Measurements from ENCODE around the gene DYNC1H1. TPM values are rescaled to one million over a fixed set of nuclear protein-coding genes. Genes with fewer than 3 reads are reported as not detected.

The DYNC1H1 gene
- total RNA-seq, 1 donor from 2014 or later: 384 TPM

DNA sequence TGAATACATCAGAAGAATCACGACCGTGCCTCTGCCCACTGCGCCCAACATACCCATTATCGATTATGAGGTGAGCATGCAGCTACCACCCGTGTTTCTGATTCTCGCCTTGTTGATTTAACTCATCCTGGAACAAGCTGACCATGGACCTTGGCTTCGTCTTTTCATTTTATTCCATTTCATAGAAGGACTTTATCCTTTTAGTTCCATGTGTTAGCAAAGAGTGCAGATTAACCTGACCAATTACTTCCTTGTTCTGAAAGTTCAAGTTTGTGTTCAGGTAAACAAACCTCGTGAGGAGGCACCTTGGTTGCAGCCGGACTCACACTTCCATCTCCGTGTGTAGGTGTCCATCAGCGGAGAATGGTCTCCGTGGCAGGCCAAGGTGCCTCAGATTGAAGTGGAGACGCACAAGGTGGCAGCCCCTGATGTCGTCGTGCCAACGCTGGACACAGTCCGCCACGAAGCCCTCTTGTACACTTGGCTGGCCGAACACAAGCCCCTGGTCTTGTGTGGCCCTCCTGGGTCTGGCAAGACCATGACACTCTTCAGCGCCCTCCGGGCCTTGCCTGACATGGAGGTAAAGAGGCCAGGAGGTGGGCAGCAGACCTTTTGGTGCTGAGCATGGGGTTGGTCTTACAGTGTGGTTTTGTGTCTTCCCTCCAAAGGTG is 52.2 kb downstream of the DYNC1H1 start:
- no peak for ATAC-seq (ENCODE audit: poor library complexity)
- no peak for DNase-seq
- intact Hi-C loops (cut with DNase I): no loop called here

DNA sequence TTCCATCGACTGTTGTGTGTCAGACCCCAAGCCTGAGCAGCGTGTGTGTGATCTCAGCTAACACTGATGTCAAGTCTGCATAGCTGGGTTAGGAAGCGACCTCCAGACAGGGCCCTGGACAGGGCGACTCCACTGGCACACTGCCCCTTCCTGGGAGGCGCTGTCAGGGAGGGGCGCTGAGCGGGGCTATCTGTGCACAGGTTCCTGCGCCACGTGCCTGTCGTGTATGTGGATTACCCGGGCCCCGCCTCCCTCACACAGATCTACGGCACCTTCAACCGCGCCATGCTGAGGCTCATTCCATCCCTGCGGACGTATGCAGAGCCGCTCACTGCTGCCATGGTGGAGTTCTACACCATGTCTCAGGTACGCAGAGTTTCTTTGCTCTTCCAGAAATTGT is 53.9 kb downstream of the DYNC1H1 start:
- intact Hi-C loops (cut with DNase I): no loop called here
- ATAC-seq (ENCODE audit: poor library complexity): no peak

DNA sequence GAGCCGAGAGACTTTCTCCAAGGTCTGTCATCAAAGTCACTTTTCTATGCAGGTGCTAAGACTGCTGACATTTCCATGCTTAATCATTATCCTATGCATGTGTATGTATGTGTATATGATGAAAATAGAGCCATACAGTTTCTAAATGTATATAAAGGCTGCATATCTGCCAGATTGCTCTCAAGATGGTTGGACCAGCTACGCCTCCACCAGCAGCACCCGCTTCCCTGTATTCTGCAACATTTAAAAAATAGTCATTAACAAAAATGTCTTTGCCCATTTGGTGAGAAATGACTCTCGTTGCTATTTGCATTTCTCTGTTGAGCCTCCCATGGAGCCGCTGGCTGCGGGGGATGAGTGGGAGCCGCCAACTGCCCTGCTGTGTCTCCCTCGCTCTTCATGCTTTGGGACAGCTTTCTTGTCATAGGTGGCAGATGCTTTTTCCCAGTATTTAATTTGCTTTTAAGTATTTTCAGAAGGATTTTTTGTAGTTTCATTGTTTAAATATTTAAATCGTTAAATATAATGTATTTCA is 54.7 kb downstream of the DYNC1H1 start:
- intact Hi-C loops (cut with DNase I): no loop called here
- DNase-seq (no peak), ATAC-seq (ENCODE audit: poor library complexity) (no peak)

More for the DNA sequence above, 53.9 kb downstream of the DYNC1H1 start:
- no peak for DNase-seq

DNA sequence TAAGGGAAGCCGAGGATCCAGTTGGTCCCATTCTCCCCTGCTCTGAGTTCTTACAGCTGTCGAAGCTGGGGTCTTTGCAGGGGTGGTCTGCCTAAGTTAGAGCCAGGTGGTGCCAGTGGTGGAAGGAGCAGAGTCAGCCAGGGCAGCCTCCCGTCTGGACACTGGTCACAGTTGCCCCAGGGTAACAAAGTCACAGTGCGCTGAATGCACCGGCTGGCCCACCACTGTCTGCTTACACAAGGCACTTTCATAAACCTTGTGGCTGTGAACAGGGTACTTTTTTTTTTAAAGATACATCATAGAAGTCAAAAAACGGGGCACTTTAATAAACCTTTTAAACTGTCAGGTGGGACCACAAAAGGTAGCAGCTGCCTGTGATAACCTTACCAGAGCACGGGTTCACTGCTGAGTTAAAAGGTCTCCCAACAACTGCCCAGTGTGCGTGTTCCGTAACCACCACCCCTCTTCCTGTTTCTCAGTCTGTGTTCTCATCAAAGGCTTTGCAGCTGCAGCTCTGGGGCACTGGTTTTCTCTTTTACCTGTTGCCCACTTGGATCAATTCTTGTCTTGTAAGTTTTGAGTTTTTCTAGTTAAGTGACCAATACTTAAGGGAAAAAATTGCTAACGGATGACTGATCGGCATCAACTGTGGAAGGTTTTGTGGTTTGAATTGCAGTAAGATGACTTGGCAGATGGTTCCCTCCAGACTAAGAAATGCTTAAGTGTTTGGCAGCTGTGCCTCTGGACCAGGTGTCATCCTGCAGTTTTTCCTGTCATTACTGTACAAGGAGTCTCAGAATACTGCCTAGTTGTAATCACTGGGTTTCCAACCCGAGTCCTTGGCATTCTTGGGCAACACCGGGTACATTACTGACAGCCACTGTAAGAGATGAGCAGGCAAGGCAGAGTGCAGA is 55.9 kb downstream of the DYNC1H1 start:
- intact Hi-C loops (cut with DNase I): no loop called here
- no peak for ATAC-seq (ENCODE audit: poor library complexity)

DNA sequence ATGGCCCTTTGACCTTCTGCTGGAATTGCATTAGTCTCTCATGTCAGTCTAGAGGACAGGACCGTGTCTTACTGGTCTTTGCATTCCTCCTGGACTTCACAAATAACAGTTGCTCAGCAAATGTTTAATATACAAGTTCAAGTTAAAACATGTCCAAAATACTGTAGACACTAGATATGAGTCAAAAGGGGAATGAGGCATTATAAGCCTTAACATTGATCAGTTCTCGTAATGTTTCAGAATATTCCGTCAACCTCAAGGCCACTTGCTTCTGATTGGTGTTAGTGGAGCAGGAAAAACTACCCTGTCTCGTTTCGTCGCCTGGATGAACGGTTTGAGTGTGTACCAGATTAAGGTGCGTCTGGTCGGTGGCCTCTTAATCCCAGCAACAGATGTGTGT is 62.6 kb downstream of the DYNC1H1 start:
- ATAC-seq (ENCODE audit: poor library complexity) (no peak), DNase-seq (no peak)
- intact Hi-C loops (cut with DNase I): no loop called here

More for the DNA sequence above, 55.9 kb downstream of the DYNC1H1 start:
- no peak for DNase-seq

DNA sequence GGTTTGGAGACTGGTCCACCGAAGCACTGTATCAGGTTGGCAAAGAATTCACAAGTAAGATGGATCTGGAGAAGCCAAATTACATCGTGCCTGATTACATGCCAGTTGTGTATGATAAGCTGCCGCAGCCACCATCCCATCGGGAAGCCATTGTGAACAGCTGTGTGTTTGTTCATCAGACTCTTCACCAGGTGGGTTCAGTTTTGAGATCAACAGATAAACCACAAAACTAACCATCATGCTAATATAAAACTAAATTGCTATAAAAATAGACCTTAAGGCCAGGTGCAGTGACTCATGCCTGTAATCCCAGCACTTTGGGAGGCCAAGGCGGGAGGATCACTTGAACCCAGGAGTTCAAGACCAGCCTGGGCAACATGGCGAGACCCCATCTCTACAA is 63.6 kb downstream of the DYNC1H1 start:
- DNase-seq (no peak), ATAC-seq (ENCODE audit: poor library complexity) (no peak)
- intact Hi-C loops (cut with DNase I): no loop called here

DNA sequence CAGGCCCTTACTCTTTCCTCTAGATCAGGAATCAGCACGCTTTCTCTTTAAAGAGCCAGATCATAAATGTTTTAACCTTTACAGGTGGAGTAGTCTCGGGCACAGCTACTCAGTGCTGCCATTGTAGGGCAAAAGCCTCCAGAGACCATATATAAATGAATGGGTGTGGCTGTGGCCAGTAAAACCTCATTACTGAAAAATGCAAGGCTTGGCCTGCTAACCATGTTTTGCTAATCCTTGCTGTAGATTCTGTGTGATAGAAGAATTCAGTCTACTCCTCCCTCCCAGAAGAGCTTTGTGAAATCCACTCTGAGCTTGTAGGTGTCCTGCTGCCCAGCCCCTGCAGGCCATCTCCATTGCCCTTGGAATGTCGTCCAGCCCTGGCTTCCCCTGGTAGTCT is 64.4 kb downstream of the DYNC1H1 start:
- ATAC-seq (ENCODE audit: poor library complexity) (no peak), DNase-seq (no peak)
- intact Hi-C loops (cut with DNase I): no loop called here

DNA sequence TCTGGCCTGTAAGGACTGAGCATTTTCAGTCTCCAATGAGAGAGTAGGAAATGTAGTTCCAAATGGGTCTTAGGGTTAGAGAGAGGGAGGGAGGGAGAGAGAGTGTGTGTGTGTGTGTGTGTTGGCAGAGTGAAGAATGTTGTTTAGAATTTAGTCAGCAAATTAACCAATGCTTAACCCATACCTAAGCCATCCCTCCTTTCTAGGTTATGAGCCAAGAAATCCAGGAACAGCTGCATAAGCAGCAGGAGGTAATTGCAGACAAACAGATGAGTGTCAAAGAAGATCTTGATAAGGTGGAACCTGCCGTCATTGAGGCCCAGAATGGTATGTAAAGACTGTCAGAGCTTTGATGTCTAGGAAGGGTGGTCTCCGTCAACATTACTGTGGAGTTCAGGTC is 65.6 kb downstream of the DYNC1H1 start:
- intact Hi-C loops (cut with DNase I): loop anchor here (5.0 kb wide), 1 partner anchor 33 kb away; no protein-coding TSS in a partner anchor
- no peak for ATAC-seq (ENCODE audit: poor library complexity)
- no peak for DNase-seq

DNA sequence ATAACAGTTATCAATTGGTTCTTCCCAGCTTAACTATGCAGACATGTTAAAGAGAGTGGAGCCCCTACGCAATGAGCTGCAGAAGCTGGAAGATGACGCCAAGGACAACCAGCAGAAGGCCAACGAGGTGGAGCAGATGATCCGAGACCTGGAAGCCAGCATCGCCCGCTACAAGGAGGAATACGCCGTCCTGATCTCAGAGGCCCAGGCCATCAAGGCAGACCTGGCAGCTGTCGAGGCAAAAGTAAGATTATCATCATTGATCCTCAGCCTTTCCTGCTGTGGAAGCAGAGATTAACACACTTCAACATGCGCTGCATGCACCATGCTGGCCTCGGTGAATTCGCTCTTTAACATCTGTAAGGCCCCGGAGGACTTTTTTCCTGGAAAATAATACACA is 68.9 kb downstream of the DYNC1H1 start:
- intact Hi-C loops (cut with DNase I): loop anchor here (5.0 kb wide), 1 partner anchor 36 kb away; no protein-coding TSS in a partner anchor
- no peak for ATAC-seq (ENCODE audit: poor library complexity)
- no peak for DNase-seq

DNA sequence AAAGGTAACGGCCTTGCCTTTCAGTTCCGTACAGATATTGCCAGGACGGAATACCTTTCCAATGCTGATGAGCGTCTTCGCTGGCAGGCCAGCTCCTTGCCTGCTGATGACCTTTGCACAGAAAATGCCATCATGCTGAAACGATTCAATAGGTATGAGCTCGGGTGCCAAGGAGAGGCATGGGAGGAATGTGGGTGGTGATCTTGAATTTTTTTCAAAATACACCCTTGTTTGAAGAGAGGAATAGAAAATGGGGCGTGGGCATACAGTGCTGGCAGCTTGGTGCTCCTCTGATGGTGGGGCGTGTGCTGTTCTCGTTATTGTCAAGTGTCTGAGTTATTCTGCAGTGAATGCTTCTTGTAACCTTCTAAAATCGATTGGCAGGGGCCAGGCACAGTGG is 69.9 kb downstream of the DYNC1H1 start:
- DNase-seq (no peak), ATAC-seq (ENCODE audit: poor library complexity) (no peak)
- intact Hi-C loops (cut with DNase I): loop anchor here (5.0 kb wide), 1 partner anchor 37 kb away; no protein-coding TSS in a partner anchor

DNA sequence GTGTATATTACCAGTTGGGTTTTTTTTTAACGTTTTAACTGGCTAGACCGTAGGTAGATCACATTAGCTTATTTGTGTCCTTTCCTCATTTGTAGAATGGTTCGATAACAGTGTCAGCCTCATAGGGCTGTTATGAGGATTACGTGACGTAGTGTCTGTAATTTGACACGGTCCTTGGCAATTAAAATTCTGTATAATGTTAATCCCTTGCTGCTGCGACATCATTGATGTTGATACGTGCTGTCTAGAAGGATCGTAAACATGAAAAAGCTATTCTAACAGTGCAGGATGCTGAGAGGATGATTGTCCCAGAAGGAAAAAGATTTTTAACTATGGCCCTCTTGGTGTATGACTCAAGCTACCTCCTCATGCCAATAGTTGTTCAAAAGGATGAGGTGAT is 71.5 kb downstream of the DYNC1H1 start:
- intact Hi-C loops (cut with DNase I): no loop called here
- DNase-seq (no peak), ATAC-seq (ENCODE audit: poor library complexity) (no peak)

DNA sequence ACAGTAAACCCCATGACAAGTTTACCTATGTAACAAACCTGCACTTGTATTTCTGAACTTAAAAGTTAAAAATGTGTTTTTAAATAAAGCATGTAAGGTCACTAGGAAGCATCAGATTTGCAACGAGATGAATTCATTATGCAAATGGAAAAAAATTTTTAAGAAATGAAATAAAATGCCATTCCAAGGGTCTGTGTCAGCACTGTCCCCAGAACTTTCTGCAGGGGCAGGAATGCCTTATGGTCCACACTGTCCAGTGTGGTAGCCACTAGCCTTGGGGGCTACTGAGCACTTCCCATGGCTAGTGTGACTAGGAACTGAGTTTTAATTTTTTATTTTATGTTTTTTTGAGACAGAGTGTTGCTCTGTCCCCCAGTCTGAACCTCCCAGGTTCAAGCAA is 73.3 kb downstream of the DYNC1H1 start:
- intact Hi-C loops (cut with DNase I): no loop called here
- no peak for ATAC-seq (ENCODE audit: poor library complexity)
- no peak for DNase-seq

DNA sequence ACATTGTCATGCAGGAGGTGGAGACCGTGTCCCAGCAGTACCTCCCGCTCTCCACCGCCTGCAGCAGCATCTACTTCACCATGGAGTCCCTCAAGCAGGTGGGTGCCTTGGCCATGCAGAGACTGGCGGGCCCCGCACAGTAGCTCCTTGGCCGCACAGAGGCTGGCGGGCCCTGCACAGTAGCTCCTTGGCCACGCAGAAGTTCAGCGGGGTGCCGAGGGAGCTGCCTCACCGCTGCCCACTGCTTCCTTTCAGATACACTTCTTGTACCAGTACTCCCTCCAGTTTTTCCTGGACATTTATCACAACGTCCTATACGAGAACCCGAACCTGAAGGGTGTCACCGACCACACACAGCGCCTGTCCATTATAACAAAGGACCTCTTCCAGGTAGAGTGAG is 74.8 kb downstream of the DYNC1H1 start:
- intact Hi-C loops (cut with DNase I): no loop called here
- no peak for ATAC-seq (ENCODE audit: poor library complexity)

DNA sequence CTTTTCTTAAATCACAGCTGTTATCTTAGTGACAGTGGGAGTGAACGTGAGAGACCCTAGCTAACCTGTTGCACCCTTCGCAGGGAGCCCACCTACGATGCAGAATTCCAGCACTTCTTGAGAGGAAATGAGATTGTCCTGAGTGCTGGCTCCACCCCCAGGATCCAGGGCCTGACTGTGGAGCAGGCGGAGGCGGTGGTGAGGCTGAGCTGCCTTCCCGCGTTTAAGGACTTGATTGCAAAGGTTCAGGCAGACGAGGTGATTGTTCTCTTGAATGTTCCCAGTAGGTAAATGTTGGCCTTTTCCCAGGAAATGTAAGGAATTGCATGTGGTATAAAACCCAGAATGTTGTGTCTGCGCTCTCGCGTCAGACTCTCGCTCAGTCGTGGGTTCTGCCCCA is 75.8 kb downstream of the DYNC1H1 start:
- intact Hi-C loops (cut with DNase I): no loop called here
- DNase-seq (no peak), ATAC-seq (ENCODE audit: poor library complexity) (no peak)

More for the DNA sequence above, 74.8 kb downstream of the DYNC1H1 start:
- DNase-seq: no peak

DNA sequence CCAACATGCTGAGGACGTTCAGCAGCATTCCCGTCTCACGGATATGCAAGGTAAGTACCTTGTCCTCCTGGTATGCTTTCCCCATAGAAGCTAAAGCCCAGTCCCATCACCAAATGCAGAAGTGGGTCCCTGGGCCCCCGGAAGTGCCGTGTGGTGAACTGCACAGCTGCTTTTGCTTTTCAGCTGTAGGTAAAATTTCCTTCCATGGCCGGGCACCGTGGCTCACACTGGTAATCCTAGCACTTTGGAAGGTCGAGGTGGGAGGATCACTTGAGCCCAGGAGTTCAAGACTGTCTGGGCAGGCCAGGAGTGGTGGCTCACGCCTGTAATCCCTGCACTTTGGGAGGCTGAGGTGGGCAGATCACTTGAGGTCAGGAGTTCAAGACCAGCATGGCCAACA is 78.3 kb downstream of the DYNC1H1 start:
- intact Hi-C loops (cut with DNase I): no loop called here
- DNase-seq (no peak), ATAC-seq (ENCODE audit: poor library complexity) (no peak)

DNA sequence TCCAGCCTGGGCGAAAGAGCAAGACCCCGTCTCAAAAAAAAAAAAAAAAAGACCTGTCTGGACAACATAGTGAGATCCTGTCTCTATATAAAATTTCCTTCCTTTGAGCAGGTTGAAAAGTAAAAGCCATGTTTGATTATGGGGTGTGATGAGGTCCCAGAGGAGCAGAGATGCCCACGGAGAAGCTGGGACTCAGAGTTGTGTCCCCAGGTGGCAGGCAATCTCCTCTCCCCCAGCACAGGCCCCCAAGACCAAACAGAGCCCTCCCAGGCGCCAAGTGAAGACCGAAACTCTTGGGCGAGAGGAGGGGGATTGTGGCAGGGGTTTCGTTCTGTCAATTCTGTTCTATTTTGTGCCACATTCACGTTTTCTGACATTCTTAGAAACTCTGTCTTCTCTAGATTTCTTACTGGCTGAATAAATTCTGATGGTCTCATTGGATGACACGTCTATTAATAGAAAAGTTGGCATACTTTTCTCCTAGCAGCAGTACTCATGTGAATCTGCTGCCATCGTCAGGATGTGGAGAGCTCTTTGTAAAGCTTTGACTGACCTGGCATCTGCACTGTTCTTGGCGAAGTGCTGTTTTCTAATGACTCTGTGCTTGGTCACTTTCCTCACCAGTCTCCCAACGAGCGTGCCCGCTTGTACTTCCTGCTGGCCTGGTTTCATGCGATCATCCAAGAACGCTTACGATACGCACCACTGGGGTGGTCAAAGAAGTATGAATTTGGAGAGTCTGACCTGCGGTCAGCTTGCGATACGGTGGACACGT is 79.1 kb downstream of the DYNC1H1 start:
- intact Hi-C loops (cut with DNase I): no loop called here
- ATAC-seq (ENCODE audit: poor library complexity) (peak; percentile 77), DNase-seq (no peak)

DNA sequence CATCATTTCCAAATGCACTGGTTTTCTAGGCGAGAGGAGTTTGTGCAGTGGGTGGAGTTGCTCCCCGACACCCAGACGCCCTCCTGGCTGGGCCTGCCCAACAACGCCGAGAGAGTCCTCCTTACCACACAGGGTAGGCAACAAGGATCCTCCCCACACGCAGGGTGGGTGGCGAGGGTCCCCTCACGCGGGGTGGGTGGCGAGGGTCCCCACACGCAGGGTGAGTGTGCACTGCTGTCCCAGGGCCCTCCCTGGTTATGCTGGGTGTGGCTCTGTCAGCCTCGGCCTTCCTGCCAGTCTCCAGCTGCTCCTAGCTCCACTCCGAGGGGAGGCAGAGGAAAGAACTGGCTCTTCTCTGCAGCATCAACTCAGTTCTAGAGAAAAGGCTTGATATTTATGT is 80.2 kb downstream of the DYNC1H1 start:
- intact Hi-C loops (cut with DNase I): no loop called here
- DNase-seq (no peak), ATAC-seq (ENCODE audit: poor library complexity) (no peak)

DNA sequence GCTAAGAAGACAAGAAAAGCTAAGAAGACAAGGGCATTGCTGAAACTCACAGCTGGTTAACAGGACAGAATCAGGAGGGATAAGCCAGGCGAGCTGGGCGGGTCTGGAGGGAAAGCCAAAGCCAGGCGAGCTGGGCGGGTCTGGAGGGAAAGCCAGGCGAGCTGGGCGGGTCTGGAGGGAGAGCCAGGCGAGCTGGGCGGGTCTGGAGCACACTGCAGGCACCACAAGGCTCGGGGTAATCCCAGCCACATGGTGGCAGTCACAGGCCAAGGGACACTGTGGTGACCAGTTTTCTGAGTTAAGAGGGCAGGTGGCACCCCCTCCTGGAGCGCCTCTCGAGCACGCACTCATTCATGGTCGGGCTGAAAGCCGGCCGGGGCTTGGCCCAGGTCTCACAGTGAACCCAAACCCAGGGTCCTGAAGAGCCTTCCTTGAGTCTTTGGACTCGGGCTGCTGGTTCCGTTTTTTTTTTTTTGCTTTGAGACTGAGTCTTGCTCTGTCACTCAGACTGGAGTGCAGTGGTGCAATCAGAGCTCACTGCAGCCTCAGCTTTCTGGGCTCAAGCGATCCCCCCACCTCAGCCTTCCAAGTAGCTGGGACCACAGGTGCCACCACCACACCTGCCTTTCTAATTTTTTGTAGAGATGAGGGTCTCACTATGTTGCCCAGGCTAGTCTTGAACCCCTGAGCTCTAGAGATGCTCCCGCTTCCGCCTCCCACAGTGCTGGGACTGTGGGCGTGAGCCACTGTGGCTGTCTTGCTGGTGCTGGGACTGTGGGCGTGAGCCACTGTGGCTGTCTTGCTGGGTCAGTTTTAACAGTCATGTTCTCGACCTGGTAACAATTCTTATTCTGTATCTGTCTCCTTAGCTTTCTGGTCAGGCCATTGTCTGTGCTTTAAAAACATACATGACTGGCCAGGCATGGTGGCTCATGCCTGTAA is 82.2 kb downstream of the DYNC1H1 start:
- intact Hi-C loops (cut with DNase I): loop anchor here (5.0 kb wide), 1 partner anchor 51 kb away; no protein-coding TSS in a partner anchor
- peak; percentile 89 for DNase-seq
- ATAC-seq (ENCODE audit: poor library complexity): peak; percentile 88

Data from Right ventricle myocardium superior (tissue), 1 donor.